Liver (tissue), 9 donors: Measurements from ENCODE around the gene MTCP1. TPM values are rescaled to one million over a fixed set of nuclear protein-coding genes. Genes with fewer than 3 reads are reported as not detected.
A peak's percentile ranks its signal among the peaks of the same experiment; 100 is the strongest.

ENCODE experiments used
- DNase-seq: peaks from one replicate; pipeline ENCODE4 v3.0.0-alpha.2; 2017; ENCODE audit warnings: low spot score
- H3K27ac ChIP-seq, 2 donors: one replicate each; pipeline ENCODE4 v1.7.0; 2013; ENCODE audit warnings: inconsistent platforms in 2 of 2, low read length in 2 of 2, control low read depth in 1 of 2, low read depth in 1 of 2, mild to moderate bottlenecking in 1 of 2
- H3K27me3 ChIP-seq, 4 donors: one replicate each; pipeline versions ENCODE4 v1.6.1 to v1.7.0; 2013; ENCODE audit warnings: low read length in 3 of 4, inconsistent platforms in 1 of 4, mild to moderate bottlenecking in 1 of 4, moderate library complexity in 1 of 4; ENCODE audit not compliant: control insufficient read depth in 4 of 4, insufficient read depth in 4 of 4
- H3K36me3 ChIP-seq, 4 donors: one replicate each; pipeline versions ENCODE4 v1.6.1 to v1.7.0; 2013; ENCODE audit warnings: low read length in 3 of 4, mild to moderate bottlenecking in 3 of 4, low read depth in 1 of 4, moderate library complexity in 1 of 4; ENCODE audit not compliant: control insufficient read depth in 4 of 4, insufficient read depth in 3 of 4
- H3K4me1 ChIP-seq, 4 donors: one replicate each; pipeline versions ENCODE4 v1.6.1 to v1.7.0; 2013; ENCODE audit warnings: low read length in 3 of 4, mild to moderate bottlenecking in 3 of 4, moderate library complexity in 1 of 4; ENCODE audit not compliant: control insufficient read depth in 4 of 4, insufficient read depth in 4 of 4
- H3K4me3 ChIP-seq, 3 donors: one replicate each; pipeline versions ENCODE4 v1.6.1 to v1.7.0; 2013; ENCODE audit warnings: low read length in 3 of 3, control low read depth in 1 of 3, low read depth in 1 of 3, mild to moderate bottlenecking in 1 of 3
- H3K9ac ChIP-seq, 2 donors: one replicate each; pipeline ENCODE4 v1.7.0; 2013; ENCODE audit warnings: low read length in 2 of 2, mild to moderate bottlenecking in 2 of 2, moderate library complexity in 2 of 2, control low read depth in 1 of 2, low read depth in 1 of 2
- H3K9me3 ChIP-seq, 4 donors: one replicate each; pipeline versions ENCODE4 v1.6.1 to v1.7.0; 2013; ENCODE audit warnings: low read length in 3 of 4; ENCODE audit not compliant: control insufficient read depth in 4 of 4
- EGR1 ChIP-seq, 2 donors: IDR thresholded peaks; 2 replicates each; pipeline ENCODE4 v1.6.1; 2016 to 2018; ENCODE audit warnings: antibody characterized with exemption in 2 of 2, low read depth in 2 of 2
- FOXA1 ChIP-seq: IDR thresholded peaks from 2 replicates; pipeline ENCODE4 v1.6.1; 2016; ENCODE audit warnings: antibody characterized with exemption
- FOXA2 ChIP-seq: IDR thresholded peaks from 2 replicates; pipeline ENCODE4 v1.6.1; 2016; ENCODE audit warnings: antibody characterized with exemption
- GABPA ChIP-seq, 2 donors: IDR thresholded peaks in 1 of 2; conservative IDR thresholded peaks in 1 of 2; 2 replicates each; pipeline ENCODE4 v1.6.1; 2016; ENCODE audit warnings: antibody characterized with exemption in 2 of 2, mild to moderate bottlenecking in 1 of 2, moderate library complexity in 1 of 2
- HNF4A ChIP-seq, 2 donors: conservative IDR thresholded peaks; 2 replicates each; pipeline ENCODE4 v1.6.1; 2016; ENCODE audit warnings: antibody characterized with exemption in 2 of 2, mild to moderate bottlenecking in 2 of 2
- HNF4G ChIP-seq: IDR thresholded peaks from 2 replicates; pipeline ENCODE4 v1.6.1; 2016; ENCODE audit warnings: antibody characterized with exemption
- JUND ChIP-seq, 2 donors: IDR thresholded peaks; 2 replicates each; pipeline ENCODE4 v1.6.1; 2016; ENCODE audit warnings: antibody characterized with exemption in 2 of 2
- NR2F2 ChIP-seq: IDR thresholded peaks from 2 replicates; pipeline ENCODE4 v1.6.1; 2016; ENCODE audit warnings: antibody characterized with exemption
- RAD21 ChIP-seq, 2 donors: IDR thresholded peaks; 2 replicates each; pipeline ENCODE4 v1.6.1; 2016; ENCODE audit warnings: antibody characterized with exemption in 2 of 2, mild to moderate bottlenecking in 2 of 2
- RXRA ChIP-seq, 2 donors: IDR thresholded peaks; 2 replicates each; pipeline ENCODE4 v1.6.1; 2017 to 2018; ENCODE audit warnings: antibody characterized with exemption in 2 of 2, mild to moderate bottlenecking in 1 of 2
- SP1 ChIP-seq: IDR thresholded peaks from 2 replicates; pipeline ENCODE4 v1.6.1; 2018; ENCODE audit warnings: antibody characterized with exemption, mild to moderate bottlenecking
- TAF1 ChIP-seq: conservative IDR thresholded peaks from 2 replicates; pipeline ENCODE4 v1.6.1; 2016; ENCODE audit warnings: antibody characterized with exemption, mild to moderate bottlenecking
- YY1 ChIP-seq: IDR thresholded peaks from 2 replicates; pipeline ENCODE4 v1.6.1; 2016; ENCODE audit warnings: antibody characterized with exemption, mild to moderate bottlenecking
- WGBS: extraction: QIAGEN DNeasy Blood & Tissue Kit; methylation state at CpG from one replicate; pipeline ENCODE4 v1.1.7; 2013; 5-methylcytosine and 5-hydroxymethylcytosine counted together
- polyA plus RNA-seq, 2 donors: library from polyadenylated mRNA; stranded (reverse) in 1 of 2; unstranded in 1 of 2; fragments of 200-250 nt in 1 of 2; fragments of >200 nt in 1 of 2; fragmentation: Nextera tagmentation in 1 of 2; extraction: Ambion mirVana in 1 of 2; gene quantifications; one replicate each; pipeline versions ENCODE4 v1.2.1 to v1.2.3, GENCODE V29; 2013 to 2015
- total RNA-seq, 2 donors: library from RNA; depleted of rRNA; stranded (reverse); fragments of >200 nt; gene quantifications; one replicate each; pipeline ENCODE4 v1.2.3, GENCODE V29; 2014
- TF ChIP-seq, protein P1 (sequence below): IDR thresholded peaks from 2 replicates; pipeline ENCODE4 v1.6.1; 2016; ENCODE audit warnings: antibody characterized with exemption, mild to moderate bottlenecking
- TF ChIP-seq, protein P2 (sequence below): IDR thresholded peaks from 2 replicates; pipeline ENCODE4 v1.6.1; 2016; ENCODE audit warnings: antibody characterized with exemption
- TF ChIP-seq, protein P3 (sequence below): IDR thresholded peaks from 2 replicates; pipeline ENCODE4 v1.6.1; 2016; ENCODE audit warnings: antibody characterized with exemption
- TF ChIP-seq, protein P4 (sequence below): IDR thresholded peaks from 2 replicates; pipeline ENCODE4 v1.6.1; 2016; ENCODE audit warnings: antibody characterized with exemption
- TF ChIP-seq, protein P5 (sequence below): fragments of 150-350 bp; IDR thresholded peaks from 2 replicates; pipeline ENCODE4 v1.5.1; 2017; ENCODE audit warnings: improper control_type of control experiment, low read depth, low read length; ENCODE audit not compliant: missing input control
- donor health status: healthy.
- donor health status: healthy.
- donor health status: healthy.
- donor health status: healthy.
- donor health status: healthy.

The MTCP1 gene
- total and polyA plus RNA-seq, 4 donors: 2.2 to 10.0 (median 5.2) TPM

DNA sequence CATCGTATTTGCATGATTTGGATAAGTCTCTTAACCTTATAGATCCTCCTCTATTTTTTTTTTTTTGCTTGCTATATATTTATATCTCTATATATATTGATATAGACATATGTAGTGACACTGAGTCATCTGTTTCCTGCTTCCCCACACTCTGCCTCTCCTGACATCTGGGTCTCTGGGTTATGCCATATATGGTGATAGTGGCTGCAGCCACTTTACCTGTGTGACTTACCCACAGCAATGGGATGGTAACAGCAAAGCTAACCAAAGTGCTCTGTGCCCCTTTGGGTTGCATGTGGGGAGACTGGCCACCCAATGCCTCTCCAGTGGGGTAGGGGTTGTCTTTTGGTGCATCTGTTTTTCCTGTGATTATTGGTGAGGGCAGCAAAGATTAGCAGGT lies 14.5 kb downstream of the MTCP1 start:
- no peaks in the 10 kb centered on the region for H3K27me3 ChIP-seq
- no peak for DNase-seq
- peaks cover 0 to 5% (median 1%) of the 10 kb centered on the region in 4 donors for H3K36me3 ChIP-seq
- no peak overlapping the region for H3K9ac ChIP-seq
- peaks cover 2 to 31% (median 26%) of the 10 kb centered on the region in 4 donors for H3K4me1 ChIP-seq
- WGBS: 94% methylated on average over 1 of the region's 1 CpG
- TF ChIP-seq HNF4G: no peak
- no peak for TF ChIP-seq EGR1 (IDR thresholded peaks at IDR 0.05; ENCODE audit: low read depth in 2 of 2)
- no peak for TF ChIP-seq RAD21 (IDR thresholded peaks at IDR 0.05)
- TF ChIP-seq TAF1: no peak
- no peak for TF ChIP-seq RXRA (IDR thresholded peaks at IDR 0.05)
- TF ChIP-seq HNF4A (conservative IDR thresholded peaks at IDR 0.05): no peak
- TF ChIP-seq NR2F2: no peak
- TF ChIP-seq, protein P1, sequence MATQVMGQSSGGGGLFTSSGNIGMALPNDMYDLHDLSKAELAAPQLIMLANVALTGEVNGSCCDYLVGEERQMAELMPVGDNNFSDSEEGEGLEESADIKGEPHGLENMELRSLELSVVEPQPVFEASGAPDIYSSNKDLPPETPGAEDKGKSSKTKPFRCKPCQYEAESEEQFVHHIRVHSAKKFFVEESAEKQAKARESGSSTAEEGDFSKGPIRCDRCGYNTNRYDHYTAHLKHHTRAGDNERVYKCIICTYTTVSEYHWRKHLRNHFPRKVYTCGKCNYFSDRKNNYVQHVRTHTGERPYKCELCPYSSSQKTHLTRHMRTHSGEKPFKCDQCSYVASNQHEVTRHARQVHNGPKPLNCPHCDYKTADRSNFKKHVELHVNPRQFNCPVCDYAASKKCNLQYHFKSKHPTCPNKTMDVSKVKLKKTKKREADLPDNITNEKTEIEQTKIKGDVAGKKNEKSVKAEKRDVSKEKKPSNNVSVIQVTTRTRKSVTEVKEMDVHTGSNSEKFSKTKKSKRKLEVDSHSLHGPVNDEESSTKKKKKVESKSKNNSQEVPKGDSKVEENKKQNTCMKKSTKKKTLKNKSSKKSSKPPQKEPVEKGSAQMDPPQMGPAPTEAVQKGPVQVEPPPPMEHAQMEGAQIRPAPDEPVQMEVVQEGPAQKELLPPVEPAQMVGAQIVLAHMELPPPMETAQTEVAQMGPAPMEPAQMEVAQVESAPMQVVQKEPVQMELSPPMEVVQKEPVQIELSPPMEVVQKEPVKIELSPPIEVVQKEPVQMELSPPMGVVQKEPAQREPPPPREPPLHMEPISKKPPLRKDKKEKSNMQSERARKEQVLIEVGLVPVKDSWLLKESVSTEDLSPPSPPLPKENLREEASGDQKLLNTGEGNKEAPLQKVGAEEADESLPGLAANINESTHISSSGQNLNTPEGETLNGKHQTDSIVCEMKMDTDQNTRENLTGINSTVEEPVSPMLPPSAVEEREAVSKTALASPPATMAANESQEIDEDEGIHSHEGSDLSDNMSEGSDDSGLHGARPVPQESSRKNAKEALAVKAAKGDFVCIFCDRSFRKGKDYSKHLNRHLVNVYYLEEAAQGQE: no peak
- H3K9me3 ChIP-seq: no peaks in the 10 kb centered on the region
- H3K4me3 ChIP-seq: no peak overlapping the region
- H3K27ac ChIP-seq: peak overlapping the region in 1 of 2 donors; percentile 69

DNA sequence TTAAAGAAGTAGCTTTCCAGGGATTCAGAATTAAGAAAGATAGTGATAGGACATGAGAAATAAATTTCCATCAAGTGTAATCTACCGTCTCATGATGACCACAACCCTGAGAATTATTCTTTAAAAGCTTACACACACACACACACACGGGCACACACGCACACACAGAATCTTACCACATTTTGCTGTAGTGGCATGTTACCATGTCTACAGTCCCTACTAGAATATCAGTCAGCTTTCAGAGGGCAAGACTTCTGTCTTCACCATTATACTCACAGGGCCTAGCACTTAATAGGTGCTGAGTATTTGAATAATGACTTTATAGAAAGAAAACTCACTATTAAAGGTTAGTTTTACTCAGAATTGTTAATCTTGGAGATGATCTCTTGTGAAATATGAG lies 15.4 kb downstream of the MTCP1 start:
- Histone ChIP-seq H3K4me1 (peaks cover 2 to 31% (median 26%) of the 10 kb centered on the region in 4 donors), H3K4me3 (no peak overlapping the region), H3K9ac (no peak overlapping the region), H3K36me3 (peaks cover 0 to 5% (median under 1%) of the 10 kb centered on the region in 4 donors), H3K27ac (no peak overlapping the region), H3K9me3 (no peaks in the 10 kb centered on the region), H3K27me3 (no peaks in the 10 kb centered on the region)
- TF ChIP-seq, protein P2, sequence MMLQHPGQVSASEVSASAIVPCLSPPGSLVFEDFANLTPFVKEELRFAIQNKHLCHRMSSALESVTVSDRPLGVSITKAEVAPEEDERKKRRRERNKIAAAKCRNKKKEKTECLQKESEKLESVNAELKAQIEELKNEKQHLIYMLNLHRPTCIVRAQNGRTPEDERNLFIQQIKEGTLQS: no peak
- TF ChIP-seq HNF4A (conservative IDR thresholded peaks at IDR 0.05) (no peak), RXRA (IDR thresholded peaks at IDR 0.05) (no peak), TAF1 (no peak), YY1 (no peak), FOXA2 (no peak), RAD21 (IDR thresholded peaks at IDR 0.05) (no peak), GABPA (IDR thresholded peaks at IDR 0.05 in 1 of 2, conservative IDR thresholded peaks at IDR 0.05 in 1 of 2) (no peak), FOXA1 (no peak), SP1 (no peak), EGR1 (IDR thresholded peaks at IDR 0.05; ENCODE audit: low read depth in 2 of 2) (no peak), HNF4G (no peak), JUND (IDR thresholded peaks at IDR 0.05) (no peak), NR2F2 (no peak)
- TF ChIP-seq, protein P3, sequence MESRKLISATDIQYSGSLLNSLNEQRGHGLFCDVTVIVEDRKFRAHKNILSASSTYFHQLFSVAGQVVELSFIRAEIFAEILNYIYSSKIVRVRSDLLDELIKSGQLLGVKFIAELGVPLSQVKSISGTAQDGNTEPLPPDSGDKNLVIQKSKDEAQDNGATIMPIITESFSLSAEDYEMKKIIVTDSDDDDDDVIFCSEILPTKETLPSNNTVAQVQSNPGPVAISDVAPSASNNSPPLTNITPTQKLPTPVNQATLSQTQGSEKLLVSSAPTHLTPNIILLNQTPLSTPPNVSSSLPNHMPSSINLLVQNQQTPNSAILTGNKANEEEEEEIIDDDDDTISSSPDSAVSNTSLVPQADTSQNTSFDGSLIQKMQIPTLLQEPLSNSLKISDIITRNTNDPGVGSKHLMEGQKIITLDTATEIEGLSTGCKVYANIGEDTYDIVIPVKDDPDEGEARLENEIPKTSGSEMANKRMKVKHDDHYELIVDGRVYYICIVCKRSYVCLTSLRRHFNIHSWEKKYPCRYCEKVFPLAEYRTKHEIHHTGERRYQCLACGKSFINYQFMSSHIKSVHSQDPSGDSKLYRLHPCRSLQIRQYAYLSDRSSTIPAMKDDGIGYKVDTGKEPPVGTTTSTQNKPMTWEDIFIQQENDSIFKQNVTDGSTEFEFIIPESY: no peak
- TF ChIP-seq, protein P1: no peak
- TF ChIP-seq, protein P4, sequence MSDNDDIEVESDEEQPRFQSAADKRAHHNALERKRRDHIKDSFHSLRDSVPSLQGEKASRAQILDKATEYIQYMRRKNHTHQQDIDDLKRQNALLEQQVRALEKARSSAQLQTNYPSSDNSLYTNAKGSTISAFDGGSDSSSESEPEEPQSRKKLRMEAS: no peak
- TF ChIP-seq, protein P5, sequence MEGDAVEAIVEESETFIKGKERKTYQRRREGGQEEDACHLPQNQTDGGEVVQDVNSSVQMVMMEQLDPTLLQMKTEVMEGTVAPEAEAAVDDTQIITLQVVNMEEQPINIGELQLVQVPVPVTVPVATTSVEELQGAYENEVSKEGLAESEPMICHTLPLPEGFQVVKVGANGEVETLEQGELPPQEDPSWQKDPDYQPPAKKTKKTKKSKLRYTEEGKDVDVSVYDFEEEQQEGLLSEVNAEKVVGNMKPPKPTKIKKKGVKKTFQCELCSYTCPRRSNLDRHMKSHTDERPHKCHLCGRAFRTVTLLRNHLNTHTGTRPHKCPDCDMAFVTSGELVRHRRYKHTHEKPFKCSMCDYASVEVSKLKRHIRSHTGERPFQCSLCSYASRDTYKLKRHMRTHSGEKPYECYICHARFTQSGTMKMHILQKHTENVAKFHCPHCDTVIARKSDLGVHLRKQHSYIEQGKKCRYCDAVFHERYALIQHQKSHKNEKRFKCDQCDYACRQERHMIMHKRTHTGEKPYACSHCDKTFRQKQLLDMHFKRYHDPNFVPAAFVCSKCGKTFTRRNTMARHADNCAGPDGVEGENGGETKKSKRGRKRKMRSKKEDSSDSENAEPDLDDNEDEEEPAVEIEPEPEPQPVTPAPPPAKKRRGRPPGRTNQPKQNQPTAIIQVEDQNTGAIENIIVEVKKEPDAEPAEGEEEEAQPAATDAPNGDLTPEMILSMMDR: no peak
- DNase-seq: no peak
- 95% methylated on average over 3 of the region's 3 CpGs for WGBS
